Liver (tissue), 3 donors: ENCODE data around the gene POPDC2.

Experiments used
- ATF3 ChIP-seq: IDR thresholded peaks from 2 replicates; pipeline ENCODE4 v1.6.1; 2016; ENCODE audit warnings: antibody characterized with exemption
- EGR1 ChIP-seq, 2 donors: IDR thresholded peaks; 2 replicates each; pipeline ENCODE4 v1.6.1; 2016 to 2018; ENCODE audit warnings: antibody characterized with exemption in 2 of 2, low read depth in 2 of 2
- GABPA ChIP-seq, 2 donors: IDR thresholded peaks in 1 of 2; conservative IDR thresholded peaks in 1 of 2; 2 replicates each; pipeline ENCODE4 v1.6.1; 2016; ENCODE audit warnings: antibody characterized with exemption in 2 of 2, mild to moderate bottlenecking in 1 of 2, moderate library complexity in 1 of 2
- JUND ChIP-seq, 2 donors: IDR thresholded peaks; 2 replicates each; pipeline ENCODE4 v1.6.1; 2016; ENCODE audit warnings: antibody characterized with exemption in 2 of 2
- NR2F2 ChIP-seq: IDR thresholded peaks from 2 replicates; pipeline ENCODE4 v1.6.1; 2016; ENCODE audit warnings: antibody characterized with exemption
- RAD21 ChIP-seq, 2 donors: IDR thresholded peaks; 2 replicates each; pipeline ENCODE4 v1.6.1; 2016; ENCODE audit warnings: antibody characterized with exemption in 2 of 2, mild to moderate bottlenecking in 2 of 2
- SP1 ChIP-seq: IDR thresholded peaks from 2 replicates; pipeline ENCODE4 v1.6.1; 2018; ENCODE audit warnings: antibody characterized with exemption, mild to moderate bottlenecking
- TAF1 ChIP-seq: conservative IDR thresholded peaks from 2 replicates; pipeline ENCODE4 v1.6.1; 2016; ENCODE audit warnings: antibody characterized with exemption, mild to moderate bottlenecking
- YY1 ChIP-seq: IDR thresholded peaks from 2 replicates; pipeline ENCODE4 v1.6.1; 2016; ENCODE audit warnings: antibody characterized with exemption, mild to moderate bottlenecking
- TF ChIP-seq, protein P1 (sequence below): fragments of 150-350 bp; IDR thresholded peaks from 2 replicates; pipeline ENCODE4 v1.5.1; 2017; ENCODE audit warnings: improper control_type of control experiment, low read depth, low read length; ENCODE audit not compliant: missing input control
- TF ChIP-seq, protein P2 (sequence below): IDR thresholded peaks from 2 replicates; pipeline ENCODE4 v1.6.1; 2016; ENCODE audit warnings: antibody characterized with exemption
- TF ChIP-seq, protein P3 (sequence below): IDR thresholded peaks from 2 replicates; pipeline ENCODE4 v1.6.1; 2016; ENCODE audit warnings: antibody characterized with exemption
- donor health status: healthy.
- donor health status: healthy.

- no peak for TF ChIP-seq RAD21 (IDR thresholded peaks at IDR 0.05)
- TF ChIP-seq, protein P1, sequence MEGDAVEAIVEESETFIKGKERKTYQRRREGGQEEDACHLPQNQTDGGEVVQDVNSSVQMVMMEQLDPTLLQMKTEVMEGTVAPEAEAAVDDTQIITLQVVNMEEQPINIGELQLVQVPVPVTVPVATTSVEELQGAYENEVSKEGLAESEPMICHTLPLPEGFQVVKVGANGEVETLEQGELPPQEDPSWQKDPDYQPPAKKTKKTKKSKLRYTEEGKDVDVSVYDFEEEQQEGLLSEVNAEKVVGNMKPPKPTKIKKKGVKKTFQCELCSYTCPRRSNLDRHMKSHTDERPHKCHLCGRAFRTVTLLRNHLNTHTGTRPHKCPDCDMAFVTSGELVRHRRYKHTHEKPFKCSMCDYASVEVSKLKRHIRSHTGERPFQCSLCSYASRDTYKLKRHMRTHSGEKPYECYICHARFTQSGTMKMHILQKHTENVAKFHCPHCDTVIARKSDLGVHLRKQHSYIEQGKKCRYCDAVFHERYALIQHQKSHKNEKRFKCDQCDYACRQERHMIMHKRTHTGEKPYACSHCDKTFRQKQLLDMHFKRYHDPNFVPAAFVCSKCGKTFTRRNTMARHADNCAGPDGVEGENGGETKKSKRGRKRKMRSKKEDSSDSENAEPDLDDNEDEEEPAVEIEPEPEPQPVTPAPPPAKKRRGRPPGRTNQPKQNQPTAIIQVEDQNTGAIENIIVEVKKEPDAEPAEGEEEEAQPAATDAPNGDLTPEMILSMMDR: no peak
- TF ChIP-seq TAF1: no peak
- no peak for TF ChIP-seq EGR1 (IDR thresholded peaks at IDR 0.05; ENCODE audit: low read depth in 2 of 2)
- no peak for TF ChIP-seq NR2F2
- no peak for TF ChIP-seq YY1
- no peak for TF ChIP-seq GABPA (IDR thresholded peaks at IDR 0.05 in 1 of 2, conservative IDR thresholded peaks at IDR 0.05 in 1 of 2)
- no peak for TF ChIP-seq SP1
- TF ChIP-seq, protein P2, sequence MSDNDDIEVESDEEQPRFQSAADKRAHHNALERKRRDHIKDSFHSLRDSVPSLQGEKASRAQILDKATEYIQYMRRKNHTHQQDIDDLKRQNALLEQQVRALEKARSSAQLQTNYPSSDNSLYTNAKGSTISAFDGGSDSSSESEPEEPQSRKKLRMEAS: no peak
- no peak for TF ChIP-seq ATF3
- TF ChIP-seq, protein P3, sequence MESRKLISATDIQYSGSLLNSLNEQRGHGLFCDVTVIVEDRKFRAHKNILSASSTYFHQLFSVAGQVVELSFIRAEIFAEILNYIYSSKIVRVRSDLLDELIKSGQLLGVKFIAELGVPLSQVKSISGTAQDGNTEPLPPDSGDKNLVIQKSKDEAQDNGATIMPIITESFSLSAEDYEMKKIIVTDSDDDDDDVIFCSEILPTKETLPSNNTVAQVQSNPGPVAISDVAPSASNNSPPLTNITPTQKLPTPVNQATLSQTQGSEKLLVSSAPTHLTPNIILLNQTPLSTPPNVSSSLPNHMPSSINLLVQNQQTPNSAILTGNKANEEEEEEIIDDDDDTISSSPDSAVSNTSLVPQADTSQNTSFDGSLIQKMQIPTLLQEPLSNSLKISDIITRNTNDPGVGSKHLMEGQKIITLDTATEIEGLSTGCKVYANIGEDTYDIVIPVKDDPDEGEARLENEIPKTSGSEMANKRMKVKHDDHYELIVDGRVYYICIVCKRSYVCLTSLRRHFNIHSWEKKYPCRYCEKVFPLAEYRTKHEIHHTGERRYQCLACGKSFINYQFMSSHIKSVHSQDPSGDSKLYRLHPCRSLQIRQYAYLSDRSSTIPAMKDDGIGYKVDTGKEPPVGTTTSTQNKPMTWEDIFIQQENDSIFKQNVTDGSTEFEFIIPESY: no peak
- TF ChIP-seq JUND (IDR thresholded peaks at IDR 0.05): no peak
Measured at GRCh38 chr3:119665954-119666559, 5.7 kb upstream of the POPDC2 start.
